Measurements from ENCODE around the gene ZDHHC14.

Gene ZDHHC14

GRCh38 chr6:157552081-157552747 is 171.2 kb downstream of the ZDHHC14 start:
- no peak for DNase-seq (ENCODE audit: low read depth)
- H3K4me3 ChIP-seq (ENCODE audit: control insufficient read depth, low read depth, low read length), result no peak overlapping the region
- TF ChIP-seq CTCF (IDR thresholded peaks at IDR 0.05; ENCODE audit: control insufficient read depth, insufficient read depth, low read depth, low read length, missing control alignments), result no peak

DNA sequence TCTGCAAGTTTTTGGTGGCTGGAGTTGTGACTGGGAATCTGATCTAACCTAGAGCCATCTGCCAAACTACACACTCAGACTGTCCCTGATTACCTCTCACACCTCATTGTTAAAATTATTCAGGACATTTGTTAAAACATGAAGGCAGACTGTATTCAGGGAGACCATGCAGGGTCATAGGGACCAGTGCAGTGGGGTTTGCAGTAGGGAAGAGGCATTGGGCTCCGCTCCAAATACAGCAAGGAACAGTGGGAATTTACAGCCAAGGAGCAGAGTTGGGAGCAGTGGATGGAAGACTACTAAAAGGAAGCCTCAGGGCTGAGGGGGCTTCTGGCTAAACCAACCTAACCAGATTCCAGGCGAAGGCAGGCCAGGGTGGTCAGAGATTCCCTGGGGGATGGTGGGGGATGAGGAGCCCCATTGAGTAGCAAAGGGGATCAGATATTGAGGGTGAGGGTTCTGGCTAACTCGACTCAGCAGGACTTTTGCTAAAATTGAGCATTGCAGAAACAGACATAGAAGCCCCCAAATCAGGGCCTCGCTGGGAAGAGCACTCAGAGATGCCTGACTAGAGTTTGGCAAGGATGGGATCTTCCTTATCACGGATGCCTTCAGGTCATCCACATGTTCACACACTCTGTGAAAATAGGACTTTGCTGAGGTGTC is 172.0 kb downstream of the ZDHHC14 start:
- no peak overlapping the region for H3K4me3 ChIP-seq (ENCODE audit: control insufficient read depth, low read depth, low read length)
- no peak for TF ChIP-seq CTCF (IDR thresholded peaks at IDR 0.05; ENCODE audit: control insufficient read depth, insufficient read depth, low read depth, low read length, missing control alignments)
- no peak for DNase-seq (ENCODE audit: low read depth)

DNA sequence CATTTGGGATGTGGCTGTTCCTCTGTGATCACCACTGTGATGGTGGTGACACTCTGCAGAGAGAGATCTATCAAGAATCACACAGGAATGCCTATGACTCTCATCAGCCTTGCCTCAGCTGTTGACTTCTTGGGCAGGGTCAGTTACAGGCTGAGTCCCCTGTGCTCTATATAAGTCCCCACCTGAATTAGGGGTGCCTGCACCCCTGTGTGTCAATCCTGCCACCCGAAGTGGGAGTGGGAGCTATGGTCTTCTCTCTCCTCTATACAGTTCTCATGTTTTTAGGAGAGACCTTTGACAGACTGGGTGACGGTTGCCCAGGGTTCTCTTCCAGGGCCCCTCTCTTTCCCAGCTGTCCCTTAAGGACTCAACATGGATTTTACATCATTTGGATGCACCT is 173.8 kb downstream of the ZDHHC14 start:
- DNase-seq (ENCODE audit: low read depth), result no peak
- no peak for TF ChIP-seq CTCF (IDR thresholded peaks at IDR 0.05; ENCODE audit: control insufficient read depth, insufficient read depth, low read depth, low read length, missing control alignments)

DNA sequence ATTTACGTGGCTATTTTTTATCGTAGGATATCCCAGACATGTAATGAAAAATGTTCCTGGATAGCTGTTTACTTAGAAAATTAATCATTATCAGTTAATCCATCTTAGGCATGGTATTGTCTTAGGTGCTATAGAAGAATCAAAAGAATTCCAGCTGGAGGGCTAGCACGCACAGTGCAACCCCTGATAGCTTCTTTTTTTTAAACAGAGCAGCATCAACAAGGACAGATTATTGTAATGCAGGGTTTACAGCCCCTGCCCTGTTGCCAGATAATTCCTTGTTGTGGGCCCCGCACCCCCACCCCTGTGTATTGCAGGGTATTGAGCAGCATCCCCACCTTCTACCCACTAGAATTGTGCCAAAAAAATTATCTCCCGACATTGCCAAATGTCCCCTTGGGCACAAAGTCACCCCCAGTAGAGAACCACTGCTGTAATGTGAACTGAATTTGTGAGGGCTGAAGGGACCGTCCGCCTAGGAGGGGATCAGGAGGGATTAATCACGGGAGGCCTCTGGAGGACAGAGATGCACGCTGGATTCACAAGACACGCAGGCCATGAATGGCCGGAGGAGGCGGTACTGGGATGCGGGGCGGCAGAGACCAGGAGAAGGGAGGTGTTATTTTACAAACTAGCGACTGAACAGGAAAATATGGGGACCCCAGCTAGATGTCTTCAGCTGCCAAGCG is 174.6 kb downstream of the ZDHHC14 start:
- no peak for DNase-seq (ENCODE audit: low read depth)
- no peak for TF ChIP-seq CTCF (IDR thresholded peaks at IDR 0.05; ENCODE audit: control insufficient read depth, insufficient read depth, low read depth, low read length, missing control alignments)
- no peak overlapping the region for H3K4me3 ChIP-seq (ENCODE audit: control insufficient read depth, low read depth, low read length)

More for the DNA sequence above, 173.8 kb downstream of the ZDHHC14 start:
- no peak overlapping the region for H3K4me3 ChIP-seq (ENCODE audit: control insufficient read depth, low read depth, low read length)

- TF ChIP-seq CTCF (IDR thresholded peaks at IDR 0.05; ENCODE audit: control insufficient read depth, insufficient read depth, low read depth, low read length, missing control alignments), result no peak
- no peak for DNase-seq (ENCODE audit: low read depth)
- H3K4me3 ChIP-seq (ENCODE audit: control insufficient read depth, low read depth, low read length), result no peak overlapping the region
Measured at GRCh38 chr6:157556144-157556645, 175.2 kb downstream of the ZDHHC14 start.

GRCh38 chr6:157556671-157557430 is 175.9 kb downstream of the ZDHHC14 start:
- DNase-seq (ENCODE audit: low read depth), result no peak
- TF ChIP-seq CTCF (IDR thresholded peaks at IDR 0.05; ENCODE audit: control insufficient read depth, insufficient read depth, low read depth, low read length, missing control alignments), result no peak
- H3K4me3 ChIP-seq (ENCODE audit: control insufficient read depth, low read depth, low read length), result no peak overlapping the region
